Suprapubic skin (tissue), 4 donors: ENCODE measurements around the gene CCDC178. TPM values are rescaled to one million over a fixed set of nuclear protein-coding genes. Genes with fewer than 3 reads are reported as not detected.

Source experiments
- DNase-seq, 2 donors: peaks; one replicate each; pipeline ENCODE4 v3.0.0-alpha.2; 2019; ENCODE audit warnings: low spot score in 2 of 2
- H3K27ac ChIP-seq: fragments of 200-600 bp; sonication (generic); one replicate; pipeline ENCODE4 v1.5.1; 2019
- H3K27me3 ChIP-seq: fragments of 200-600 bp; sonication (generic); one replicate; pipeline ENCODE4 v1.5.1; 2019
- H3K36me3 ChIP-seq: fragments of 200-600 bp; sonication (generic); one replicate; pipeline ENCODE4 v1.5.1; 2019
- H3K4me1 ChIP-seq: fragments of 200-600 bp; sonication (generic); one replicate; pipeline ENCODE4 v1.5.1; 2019
- H3K4me3 ChIP-seq: fragments of 200-600 bp; sonication (generic); one replicate; pipeline ENCODE4 v1.5.1; 2019; ENCODE audit warnings: mild to moderate bottlenecking
- H3K9me3 ChIP-seq: fragments of 200-600 bp; sonication (generic); one replicate; pipeline ENCODE4 v1.5.1; 2019
- CTCF ChIP-seq, 2 donors: fragments of 200-600 bp in 1 of 2; fragments of 450-650 bp in 1 of 2; sonication (generic) in 1 of 2; IDR thresholded peaks; one replicate each; pipeline ENCODE4 v1.5.1; 2016 to 2019; ENCODE audit warnings: antibody characterized with exemption in 2 of 2, mild to moderate bottlenecking in 1 of 2, moderate library complexity in 1 of 2
- EP300 ChIP-seq: sonication (generic); formaldehyde crosslinking; IDR thresholded peaks from one replicate; pipeline ENCODE4 v1.6.1; 2017; ENCODE audit warnings: antibody characterized with exemption
- POLR2A ChIP-seq, 2 donors: fragments of 450-650 bp; IDR thresholded peaks; one replicate each; pipeline ENCODE4 v1.6.1; 2017; ENCODE audit warnings: antibody characterized with exemption in 2 of 2, mild to moderate bottlenecking in 2 of 2, moderate library complexity in 2 of 2
- POLR2AphosphoS5 ChIP-seq, 3 donors: sonication (generic); formaldehyde crosslinking; IDR thresholded peaks; one replicate each; pipeline ENCODE4 v1.6.1; 2017; ENCODE audit warnings: antibody characterized with exemption in 3 of 3
- WGBS: methylation state at CpG from one replicate; pipeline ENCODE4 v1.1.5; 2018; 5-methylcytosine and 5-hydroxymethylcytosine counted together
- total RNA-seq, 4 donors: library from RNA; depleted of rRNA; stranded (reverse); fragments of >200 nt; gene quantifications; one replicate each; pipeline ENCODE4 v1.1.0, GENCODE V29; 2016

Gene CCDC178
- total RNA-seq, 4 donors from 2014 or later: not detected

- no peaks in the 10 kb centered on the region for H3K9me3 ChIP-seq
- H3K27ac ChIP-seq: no peak overlapping the region
- peaks cover 3% of the 10 kb centered on the region for H3K4me1 ChIP-seq
- H3K4me3 ChIP-seq: no peak overlapping the region
- peaks cover 10% of the 10 kb centered on the region for H3K27me3 ChIP-seq
- WGBS: 56% methylated on average over 2 of the region's 2 CpGs
- TF ChIP-seq POLR2AphosphoS5 (IDR thresholded peaks at IDR 0.05) (no peak), EP300 (no peak)
- H3K36me3 ChIP-seq: no peaks in the 10 kb centered on the region
- no peak for DNase-seq
Measured at GRCh38 chr18:33444709-33445108, 4.2 kb upstream of the CCDC178 start.

- no peak overlapping the region for H3K4me3 ChIP-seq
- TF ChIP-seq POLR2AphosphoS5 (IDR thresholded peaks at IDR 0.05) (no peak), POLR2A (IDR thresholded peaks at IDR 0.05) (no peak), CTCF (IDR thresholded peaks at IDR 0.05) (no peak), EP300 (no peak)
- H3K27me3 ChIP-seq: no peaks in the 10 kb centered on the region
- no peaks in the 10 kb centered on the region for H3K4me1 ChIP-seq
- 60% methylated on average over 1 of the region's 1 CpG for WGBS
- H3K36me3 ChIP-seq: no peaks in the 10 kb centered on the region
- no peak overlapping the region for H3K27ac ChIP-seq
- DNase-seq: no peak
- no peaks in the 10 kb centered on the region for H3K9me3 ChIP-seq
Measured at GRCh38 chr18:33432857-33433256, 7.7 kb downstream of the CCDC178 start.

GRCh38 chr18:33427549-33427948 is 13.0 kb downstream of the CCDC178 start:
- no peak for TF ChIP-seq EP300
- no peak for TF ChIP-seq CTCF (IDR thresholded peaks at IDR 0.05)
- TF ChIP-seq POLR2A (IDR thresholded peaks at IDR 0.05): no peak
- TF ChIP-seq POLR2AphosphoS5 (IDR thresholded peaks at IDR 0.05): no peak
- Histone ChIP-seq H3K27me3 (no peaks in the 10 kb centered on the region), H3K27ac (no peak overlapping the region), H3K4me3 (no peak overlapping the region), H3K4me1 (no peaks in the 10 kb centered on the region), H3K9me3 (no peaks in the 10 kb centered on the region), H3K36me3 (no peaks in the 10 kb centered on the region)
- 83% methylated on average over 2 of the region's 2 CpGs for WGBS
- DNase-seq: no peak

- Histone ChIP-seq H3K36me3 (no peaks in the 10 kb centered on the region), H3K27me3 (no peaks in the 10 kb centered on the region), H3K9me3 (no peaks in the 10 kb centered on the region), H3K27ac (no peak overlapping the region), H3K4me1 (no peaks in the 10 kb centered on the region), H3K4me3 (no peak overlapping the region)
- TF ChIP-seq POLR2A (IDR thresholded peaks at IDR 0.05) (no peak), EP300 (no peak), POLR2AphosphoS5 (IDR thresholded peaks at IDR 0.05) (no peak), CTCF (IDR thresholded peaks at IDR 0.05) (no peak)
- DNase-seq: no peak
- 78% methylated on average over 14 of the region's 14 CpGs for WGBS
Measured at GRCh38 chr18:33424266-33424946, 16.1 kb downstream of the CCDC178 start.

GRCh38 chr18:33421225-33421624 is 19.3 kb downstream of the CCDC178 start:
- DNase-seq: no peak
- Histone ChIP-seq H3K4me3 (no peak overlapping the region), H3K9me3 (peaks cover 6% of the 10 kb centered on the region), H3K27ac (no peak overlapping the region), H3K27me3 (no peaks in the 10 kb centered on the region), H3K36me3 (no peaks in the 10 kb centered on the region), H3K4me1 (no peaks in the 10 kb centered on the region)
- TF ChIP-seq POLR2AphosphoS5 (IDR thresholded peaks at IDR 0.05) (no peak), POLR2A (IDR thresholded peaks at IDR 0.05) (no peak), EP300 (no peak), CTCF (IDR thresholded peaks at IDR 0.05) (no peak)
- 17% methylated on average over 1 of the region's 1 CpG for WGBS
